ENCODE data around the gene LGR5. TPM values are rescaled to one million over a fixed set of nuclear protein-coding genes. Genes with fewer than 3 reads are reported as not detected.

Gene LGR5
- polyA plus RNA-seq, 10 donors, result 4.2 to 17.8 (median 12.6) TPM

DNA sequence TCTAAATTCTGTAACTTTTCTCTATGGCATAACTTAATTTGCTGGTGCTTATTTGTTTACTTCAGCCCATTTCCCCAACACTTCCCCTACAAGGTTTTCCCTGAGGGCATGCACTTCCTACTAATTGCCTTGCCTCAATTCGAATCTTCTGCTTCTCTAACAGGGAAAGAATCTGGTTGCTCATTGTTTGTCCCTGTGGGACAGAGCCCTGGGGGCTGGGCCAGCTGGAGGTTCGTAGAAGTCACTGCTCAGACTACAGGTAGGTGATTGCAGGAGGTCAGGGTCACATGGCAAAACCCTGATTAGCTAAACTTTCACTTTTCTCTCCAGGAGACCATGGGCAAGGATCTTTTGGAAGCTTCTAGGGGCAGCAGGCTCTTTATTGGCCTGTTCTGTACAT lies 152.0 kb downstream of the LGR5 start:
- DNase-seq, result no peak

DNA sequence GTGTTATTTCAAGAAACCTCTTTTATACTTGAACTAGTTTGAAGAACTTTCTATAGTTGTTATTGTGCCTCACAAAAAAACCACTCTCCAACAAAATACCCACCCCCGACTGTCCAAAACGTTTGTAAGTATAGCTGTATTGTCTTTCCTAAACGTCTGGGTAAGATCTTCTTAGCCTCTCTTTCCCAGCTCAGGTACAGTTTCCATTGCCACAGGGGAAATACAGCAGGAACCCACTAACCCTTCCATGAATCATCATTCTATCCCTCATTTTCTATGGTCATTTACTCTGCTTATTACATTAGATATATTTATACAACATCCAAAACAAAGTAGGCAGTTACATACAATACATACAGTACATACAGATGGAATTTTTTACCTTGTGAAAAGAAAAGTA lies 153.2 kb downstream of the LGR5 start:
- no peak for DNase-seq

DNA sequence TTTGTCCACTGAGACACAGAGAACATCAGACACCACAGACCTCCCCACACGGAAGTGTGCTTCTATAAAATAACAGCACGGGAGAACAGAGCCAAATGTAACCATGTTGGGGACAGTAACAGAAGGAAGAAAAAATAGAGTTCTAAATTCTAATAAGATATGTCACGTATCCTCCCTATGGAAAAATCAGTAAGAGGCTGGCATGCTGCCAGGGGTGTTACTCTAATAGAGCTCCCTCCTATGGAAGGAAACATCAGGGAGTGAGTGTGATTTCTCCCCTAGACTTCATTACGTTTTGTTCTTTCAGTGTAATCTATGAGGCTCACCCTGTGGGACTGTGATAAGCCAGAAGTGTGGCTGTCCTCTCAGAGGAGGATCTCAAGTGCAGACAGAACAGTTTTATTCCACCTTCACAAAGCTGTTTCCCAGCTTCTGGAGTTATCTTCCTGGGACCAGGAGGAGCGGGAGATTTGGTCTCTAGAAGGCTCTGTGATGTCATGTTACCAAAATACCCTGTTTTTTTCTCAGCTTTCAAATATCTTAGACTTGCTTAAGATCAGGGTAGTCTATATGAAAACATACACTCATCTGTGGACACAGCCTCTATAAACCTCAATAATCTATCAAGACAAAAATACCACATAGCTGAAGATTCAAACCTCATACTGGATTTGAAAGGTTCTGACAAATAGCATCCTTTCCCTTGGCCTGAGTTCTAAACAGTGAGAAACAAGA lies 154.8 kb downstream of the LGR5 start:
- DNase-seq, result peak in 2 of 3 donors; percentile 24 to 45

DNA sequence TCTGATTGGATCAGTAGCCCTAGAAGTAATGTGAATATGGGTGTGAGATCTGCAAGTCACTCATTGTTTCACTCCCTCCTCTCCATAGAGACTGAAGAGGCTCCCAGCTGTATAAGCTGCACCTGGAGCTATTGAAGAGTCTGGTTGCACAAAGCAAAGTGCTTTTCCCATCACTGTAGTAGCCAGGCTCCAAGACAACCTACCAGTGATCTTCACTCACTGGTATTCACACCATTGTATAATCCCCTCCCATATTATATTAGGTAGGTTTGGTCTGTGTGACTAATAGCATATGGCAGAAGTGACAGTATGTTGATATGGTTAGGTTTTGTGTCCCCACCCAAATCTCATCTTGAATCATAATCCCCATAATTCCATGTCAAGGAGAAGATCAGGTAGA lies 159.6 kb downstream of the LGR5 start:
- DNase-seq, result no peak

DNA sequence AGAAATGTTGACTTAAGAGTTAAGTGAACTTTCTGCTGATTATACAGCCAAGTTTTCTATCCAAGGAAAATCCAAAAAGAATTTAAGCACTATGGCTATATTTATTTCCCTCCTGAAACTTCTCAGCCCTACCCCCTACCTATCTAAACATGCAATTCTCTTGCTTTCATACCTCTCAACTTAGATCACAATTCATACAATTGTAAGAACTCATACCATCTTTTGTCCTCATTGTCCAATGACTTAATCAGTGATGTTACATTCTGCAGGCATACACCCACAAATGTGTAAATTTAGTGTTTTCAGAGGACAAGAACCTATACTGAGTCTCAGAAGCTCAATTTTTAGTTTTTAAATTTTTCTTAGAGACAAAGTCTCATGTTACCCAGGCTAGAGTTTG lies 161.9 kb downstream of the LGR5 start:
- no peak for DNase-seq

DNA sequence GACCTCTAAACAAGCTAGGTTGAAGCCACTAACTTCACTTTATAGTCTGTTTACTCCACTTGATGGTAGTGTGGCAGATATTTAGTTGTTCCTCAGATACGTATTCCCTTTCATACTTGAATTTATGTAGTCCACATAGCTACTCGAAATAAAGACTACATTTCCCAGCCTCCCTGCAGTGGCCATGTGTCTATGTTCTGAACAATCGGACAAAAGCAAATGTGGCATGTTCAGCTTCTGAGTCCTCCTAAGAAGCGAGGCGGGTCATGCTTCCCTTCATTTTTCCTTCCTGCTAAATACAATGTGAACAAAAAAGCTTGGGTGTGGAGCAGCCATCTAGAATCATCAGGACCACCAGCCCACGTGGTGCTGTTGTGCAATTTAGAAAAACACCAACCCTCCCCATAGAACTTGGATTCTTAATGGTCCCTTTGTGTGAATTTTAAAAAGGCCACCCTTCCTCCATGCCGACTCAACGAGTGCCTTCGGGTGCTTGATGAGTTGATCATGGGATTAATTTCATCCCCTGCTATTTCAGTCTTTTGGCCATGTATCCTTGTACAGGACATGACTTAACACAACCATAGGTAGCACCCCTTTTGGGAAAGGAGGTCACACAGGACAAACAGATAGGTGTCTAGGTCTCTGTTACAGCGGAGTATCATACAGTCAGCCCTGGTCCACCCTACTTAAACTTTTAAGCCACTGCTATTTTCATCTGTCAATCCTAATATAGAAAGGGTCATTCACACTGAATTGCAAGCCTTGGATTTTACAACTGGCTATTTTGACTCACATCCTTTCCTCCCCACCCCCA lies 163.4 kb downstream of the LGR5 start:
- DNase-seq, result no peak

DNA sequence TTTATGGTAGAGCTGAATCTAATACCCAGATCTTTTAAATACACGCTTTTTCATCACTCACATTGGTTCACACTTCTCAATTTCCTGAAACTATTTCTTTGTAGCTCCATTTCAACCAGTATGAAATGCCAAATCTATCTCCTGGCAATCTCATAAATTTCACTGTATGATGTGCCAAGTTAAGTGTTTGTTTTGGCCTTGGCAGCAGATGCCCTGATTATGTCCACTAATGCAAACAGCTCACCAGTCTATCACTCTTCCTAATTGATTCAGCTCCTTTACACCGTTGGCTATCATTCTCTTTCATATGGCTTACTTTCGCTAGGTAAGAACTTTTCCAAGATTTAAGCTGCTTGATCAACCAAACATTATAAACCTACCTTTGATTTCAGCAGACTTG lies 165.4 kb downstream of the LGR5 start:
- no peak for DNase-seq

DNA sequence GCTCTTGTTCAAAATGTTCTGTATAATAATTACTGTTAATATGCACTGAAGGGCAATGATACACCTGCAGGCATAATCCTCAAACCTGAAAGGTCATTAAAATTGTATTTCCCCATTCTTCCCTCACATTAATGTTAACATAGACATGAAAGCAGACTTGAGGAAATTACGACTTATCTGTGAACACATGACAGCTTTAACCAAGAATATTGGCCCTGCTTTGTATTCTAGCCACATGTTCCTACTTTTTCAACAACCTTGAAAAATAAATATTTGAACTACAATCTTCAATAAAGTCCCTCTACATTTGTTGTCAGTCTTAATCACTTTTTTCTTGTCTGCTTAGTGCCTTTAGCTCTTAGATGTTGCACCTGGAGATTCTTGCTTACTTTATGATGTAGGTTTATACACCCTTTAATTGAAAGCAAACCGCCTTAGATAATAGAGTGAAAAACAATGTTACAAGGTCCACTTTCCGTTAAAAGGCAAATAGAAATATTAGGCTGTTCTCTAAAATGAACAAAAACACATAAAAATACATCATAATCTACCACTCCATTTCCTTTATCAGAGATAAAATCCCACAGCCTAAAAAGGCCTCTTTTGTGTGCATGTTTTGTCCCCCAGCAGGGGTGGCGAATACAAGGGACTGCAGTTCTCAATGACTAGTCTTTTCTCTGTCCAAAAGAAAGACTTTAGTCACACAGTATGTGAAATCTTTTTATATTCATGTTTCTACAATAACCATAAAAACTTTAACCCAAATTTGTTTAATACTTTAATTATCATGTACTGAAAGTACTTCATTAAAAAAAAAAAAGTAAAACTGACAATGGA lies 168.1 kb downstream of the LGR5 start:
- DNase-seq, result no peak

DNA sequence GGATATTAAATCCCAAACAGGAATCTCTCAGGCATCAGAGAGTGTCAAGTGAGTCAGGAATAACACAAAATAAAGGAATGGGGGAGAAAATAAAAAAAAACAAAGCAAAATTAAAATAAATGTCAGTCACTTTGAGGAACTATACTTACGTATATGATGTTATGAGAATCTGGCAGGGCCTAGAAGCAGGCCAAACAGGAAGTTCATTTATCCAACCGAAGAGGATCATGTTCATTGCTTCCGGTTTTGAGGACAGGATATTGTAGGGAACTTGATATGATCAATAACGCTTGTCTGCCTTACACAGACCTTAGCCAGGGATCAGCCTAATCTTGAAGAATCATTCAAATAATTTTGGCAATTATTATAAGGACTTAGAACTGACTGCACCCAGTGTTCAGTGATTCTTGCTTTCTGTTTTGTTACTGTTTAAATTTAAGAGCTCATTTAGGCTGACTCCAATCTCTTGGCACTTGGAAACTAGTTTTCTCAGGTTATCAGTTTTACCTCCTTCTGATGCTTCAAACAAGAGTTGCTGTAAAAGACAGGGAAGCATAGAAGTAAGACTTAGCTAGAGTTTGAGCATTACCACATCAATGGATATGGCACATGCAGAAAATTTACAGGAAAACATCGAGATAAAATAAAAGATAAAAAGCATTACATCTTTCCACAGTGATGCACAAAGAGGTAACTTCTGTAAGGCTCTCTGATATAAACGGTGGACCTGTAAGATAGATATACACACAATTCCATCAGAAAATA lies 170.6 kb downstream of the LGR5 start:
- no peak for DNase-seq

DNA sequence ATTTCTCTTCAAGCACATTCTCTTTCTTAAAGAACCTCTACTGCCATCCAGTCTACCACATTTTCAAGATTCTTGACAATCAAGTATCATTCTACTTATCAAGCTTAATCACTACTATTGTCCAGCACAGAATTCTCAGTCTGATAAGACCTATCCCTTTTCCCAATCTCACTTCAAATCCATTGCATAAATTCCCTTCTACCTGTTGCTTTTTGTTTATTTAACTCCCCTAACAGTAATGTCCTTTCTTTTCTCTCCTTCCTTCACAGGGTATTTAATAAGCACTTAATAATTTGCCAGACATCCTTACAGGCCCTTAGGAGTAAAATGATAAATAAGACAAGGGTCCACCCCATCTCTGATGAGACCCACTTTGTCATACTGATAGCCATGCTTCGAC lies 182.3 kb downstream of the LGR5 start:
- DNase-seq, result no peak

DNA sequence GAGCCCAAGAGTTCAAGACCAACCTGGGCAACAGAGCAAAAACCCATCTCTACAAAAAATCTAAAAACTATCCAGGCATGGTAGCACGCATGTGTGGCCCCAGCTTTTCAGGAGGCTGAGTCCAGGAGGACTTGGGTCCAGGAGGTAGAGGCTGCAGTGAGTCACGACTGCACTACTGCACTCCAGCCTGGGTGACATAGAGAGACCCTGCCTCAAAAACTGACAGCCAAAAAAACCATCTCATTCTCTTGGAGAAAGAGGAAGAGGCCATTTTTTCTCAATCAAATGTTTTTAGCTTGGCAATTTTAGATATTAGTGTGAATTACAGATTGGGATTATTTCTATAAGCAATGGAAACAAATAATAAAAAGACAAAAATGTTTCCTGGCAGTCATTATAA lies 185.9 kb downstream of the LGR5 start:
- no peak for DNase-seq

DNA sequence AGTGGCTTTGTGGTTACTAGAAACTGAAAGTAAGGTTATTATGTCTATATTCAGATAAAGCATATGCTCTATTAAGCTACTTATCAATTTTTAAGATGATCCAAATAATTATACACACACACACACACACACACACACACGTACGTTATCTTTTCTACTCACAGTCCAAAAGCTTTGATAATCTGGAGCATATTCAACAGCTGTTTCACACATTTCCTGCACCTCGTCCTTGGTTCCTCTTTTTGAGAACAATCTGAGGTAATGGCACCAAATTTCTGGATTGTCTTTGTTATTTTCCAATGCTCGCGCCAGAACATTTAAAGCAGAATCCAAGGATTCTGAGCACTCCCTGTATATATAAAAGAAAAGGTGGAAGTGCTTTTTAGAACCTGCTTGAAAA lies 186.5 kb downstream of the LGR5 start:
- DNase-seq, result peak in 2 of 3 donors; percentile 35 to 59

DNA sequence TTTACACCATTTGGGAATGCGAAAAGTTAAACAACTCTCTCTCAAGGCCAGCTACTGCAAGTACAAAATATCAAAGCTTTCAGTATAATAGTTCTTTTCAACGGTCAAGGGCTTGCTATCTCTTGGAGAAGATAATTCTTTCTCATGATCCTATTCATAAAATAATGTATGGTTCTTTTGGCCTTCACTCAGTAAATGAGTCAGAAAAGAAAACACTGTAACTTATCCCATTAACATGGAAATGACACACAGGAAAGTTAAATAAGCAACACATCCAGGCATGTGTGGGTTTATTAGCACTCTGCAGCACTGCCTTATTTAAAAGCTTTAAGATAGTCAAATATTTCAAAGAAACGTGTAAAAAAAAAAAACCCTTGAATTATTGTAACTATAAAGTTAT lies 187.2 kb downstream of the LGR5 start:
- DNase-seq, result peak in 1 of 3 donors; percentile 10

DNA sequence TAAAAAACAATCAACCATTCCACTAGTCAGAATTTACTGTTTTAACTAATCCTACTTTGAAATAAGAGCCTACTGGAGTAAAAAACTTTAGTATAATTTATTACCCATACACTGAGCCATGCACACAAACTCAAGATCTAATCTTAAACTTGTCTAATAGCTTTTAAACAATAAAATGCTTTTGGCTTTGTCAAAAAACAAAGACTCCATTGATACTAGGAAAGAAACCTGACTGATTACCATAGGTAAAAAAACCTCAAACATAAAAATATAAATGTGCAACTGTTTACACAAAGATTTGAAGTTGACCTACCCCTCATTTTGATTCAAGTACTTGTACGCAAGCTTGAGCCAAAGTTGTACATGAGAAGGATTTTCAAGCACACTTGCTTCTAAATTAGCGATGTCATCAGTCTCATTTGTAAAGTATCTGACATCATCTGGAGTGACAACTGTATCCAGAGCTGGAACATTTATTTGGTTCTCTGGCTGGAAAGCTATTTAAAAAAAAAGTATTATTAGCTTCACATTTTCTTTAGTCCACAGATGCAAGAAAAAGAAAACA lies 187.9 kb downstream of the LGR5 start:
- DNase-seq, result no peak

Other genes starting within 250 kb of the LGR5 start
- gene ZFC3H1, start 224.1 kb downstream of the LGR5 start, polyA plus RNA-seq (ENCODE audit: insufficient read length in 10 of 10), result 10 to 100 TPM; 28.6 to 71.1 (median 34.5) TPM
- gene THAP2, start 224.5 kb downstream of the LGR5 start, polyA plus RNA-seq (ENCODE audit: insufficient read length in 10 of 10), result 10 to 100 TPM in 4 of 10 donors, 1 to 10 TPM in 6; 8.1 to 13.2 (median 9.8) TPM
- 10 to 100 TPM; 18.7 to 38.9 (median 29.2) TPM for gene TMEM19, start 246.3 kb downstream of the LGR5 start, polyA plus RNA-seq (ENCODE audit: insufficient read length in 10 of 10)